GM12864 (cell line): ENCODE results near the gene LEF1.

Experiments used
- DNase-seq: peaks from one replicate; pipeline ENCODE4 v3.0.0-alpha.2; 2011; ENCODE audit warnings: low read depth
- H3K4me3 ChIP-seq: 2 replicates; pipeline ENCODE4 v1.5.1; 2011; ENCODE audit warnings: mild to moderate bottlenecking, low read depth, low read length, control low read depth
- CTCF ChIP-seq: IDR thresholded peaks from 2 replicates; pipeline ENCODE4 v1.5.1; 2011; ENCODE audit warnings: low read depth, mild to moderate bottlenecking, moderate library complexity, low read length, control low read depth, inconsistent platforms; ENCODE audit errors: missing control alignments

The LEF1 gene

GRCh38 chr4:108205859-108206258, 37.1 kb upstream of the LEF1 start:
- no peak for DNase-seq
- no peak overlapping the region for H3K4me3 ChIP-seq
- no peak for TF ChIP-seq CTCF

GRCh38 chr4:108204518-108204917, 35.8 kb upstream of the LEF1 start:
- TF ChIP-seq CTCF = no peak
- H3K4me3 ChIP-seq = no peak overlapping the region
- no peak for DNase-seq

GRCh38 chr4:108203377-108203776, 34.6 kb upstream of the LEF1 start:
- no peak for TF ChIP-seq CTCF
- H3K4me3 ChIP-seq = no peak overlapping the region
- no peak for DNase-seq

DNA sequence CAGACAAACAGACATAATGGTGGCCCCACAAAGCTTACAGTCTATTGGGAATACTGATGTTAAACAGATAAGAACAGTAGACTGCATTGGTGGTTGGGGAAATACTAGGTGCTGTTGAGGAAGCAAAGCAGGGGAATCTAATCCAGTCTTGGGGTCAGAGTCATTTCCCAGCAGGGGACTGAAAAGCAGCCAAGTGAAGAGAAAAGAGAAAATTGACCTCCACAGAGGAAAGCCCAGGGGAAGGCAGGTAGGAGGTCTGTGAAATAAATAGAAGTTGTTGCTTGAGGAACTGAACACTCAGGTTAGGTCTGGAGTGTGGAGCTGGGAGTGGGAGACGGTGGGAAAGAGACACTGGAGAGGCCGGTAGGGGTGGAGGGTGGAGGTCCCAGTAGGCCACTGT, 33.0 kb upstream of the LEF1 start:
- no peak for TF ChIP-seq CTCF
- no peak overlapping the region for H3K4me3 ChIP-seq
- no peak for DNase-seq

GRCh38 chr4:108199881-108200280, 31.1 kb upstream of the LEF1 start:
- DNase-seq = no peak
- H3K4me3 ChIP-seq = no peak overlapping the region
- no peak for TF ChIP-seq CTCF

- DNase-seq = no peak
- no peak for TF ChIP-seq CTCF
- H3K4me3 ChIP-seq = no peak overlapping the region
Observed at GRCh38 chr4:108193886-108194672, 25.3 kb upstream of the LEF1 start.

GRCh38 chr4:108192935-108193334, 24.2 kb upstream of the LEF1 start:
- H3K4me3 ChIP-seq = no peak overlapping the region
- DNase-seq = no peak
- no peak for TF ChIP-seq CTCF
